ENCODE data around the gene MEF2B. TPM values are rescaled to one million over a fixed set of nuclear protein-coding genes. Genes with fewer than 3 reads are reported as not detected.

The MEF2B gene
- total RNA-seq, 6 donors from 2014 or later = 2.0 to 3.9 (median 3.1) TPM; not detected in 3

Other genes starting within 250 kb of the MEF2B start
- gene HOMER3, start 229.0 kb downstream of the MEF2B start, total RNA-seq = 10 to 100 TPM; 17.3 to 58.0 (median 27.8) TPM
- 100 to 1,000 TPM in 2 of 6 donors, 10 to 100 TPM in 4; 33.6 to 179 (median 64.9) TPM for gene SUGP2, start 136.7 kb downstream of the MEF2B start, total RNA-seq
- gene ARMC6, start 136.7 kb downstream of the MEF2B start, total RNA-seq = 10 to 100 TPM; 14.1 to 46.5 (median 26.8) TPM
- 10 to 100 TPM in 5 of 6 donors, 1 to 10 TPM in 1; 5.6 to 23.0 (median 13.6) TPM for gene SLC25A42, start 106.3 kb downstream of the MEF2B start, total RNA-seq
- 10 to 100 TPM; 18.7 to 31.6 (median 26.2) TPM for gene TMEM161A, start 31.8 kb downstream of the MEF2B start, total RNA-seq
- 10 to 100 TPM; 10.1 to 55.5 (median 34.0) TPM for gene BORCS8, start 21.9 kb upstream of the MEF2B start, total RNA-seq
- 10 to 100 TPM; 39.1 to 79.7 (median 67.3) TPM for gene RFXANK, start 22.0 kb upstream of the MEF2B start, total RNA-seq
- gene NR2C2AP, start 33.2 kb upstream of the MEF2B start, total RNA-seq = 10 to 100 TPM in 4 of 6 donors, 1 to 10 TPM in 2; 5.2 to 17.0 (median 10.8) TPM
- gene NCAN, start 41.7 kb upstream of the MEF2B start, total RNA-seq = 1 to 10 TPM in 1 of 6 donors, not detected in 5; 3.1 TPM
- gene TM6SF2, start 103.0 kb upstream of the MEF2B start, total RNA-seq = 1 to 10 TPM in 1 of 6 donors, under 1 TPM in 2, not detected in 3; 0.30 to 1.0 (median 0.46) TPM
- 10 to 100 TPM; 22.6 to 62.9 (median 42.6) TPM for gene SUGP1, start 150.2 kb upstream of the MEF2B start, total RNA-seq
- 100 to 1,000 TPM in 2 of 6 donors, 10 to 100 TPM in 4; 42.3 to 166 (median 64.2) TPM for gene MAU2, start 150.6 kb upstream of the MEF2B start, total RNA-seq
- gene GATAD2A, start 235.4 kb upstream of the MEF2B start, total RNA-seq = 100 to 1,000 TPM in 2 of 6 donors, 10 to 100 TPM in 4; 60.8 to 182 (median 88.0) TPM